ENCODE measurements around the gene AKT1S1.

Gene AKT1S1

DNA sequence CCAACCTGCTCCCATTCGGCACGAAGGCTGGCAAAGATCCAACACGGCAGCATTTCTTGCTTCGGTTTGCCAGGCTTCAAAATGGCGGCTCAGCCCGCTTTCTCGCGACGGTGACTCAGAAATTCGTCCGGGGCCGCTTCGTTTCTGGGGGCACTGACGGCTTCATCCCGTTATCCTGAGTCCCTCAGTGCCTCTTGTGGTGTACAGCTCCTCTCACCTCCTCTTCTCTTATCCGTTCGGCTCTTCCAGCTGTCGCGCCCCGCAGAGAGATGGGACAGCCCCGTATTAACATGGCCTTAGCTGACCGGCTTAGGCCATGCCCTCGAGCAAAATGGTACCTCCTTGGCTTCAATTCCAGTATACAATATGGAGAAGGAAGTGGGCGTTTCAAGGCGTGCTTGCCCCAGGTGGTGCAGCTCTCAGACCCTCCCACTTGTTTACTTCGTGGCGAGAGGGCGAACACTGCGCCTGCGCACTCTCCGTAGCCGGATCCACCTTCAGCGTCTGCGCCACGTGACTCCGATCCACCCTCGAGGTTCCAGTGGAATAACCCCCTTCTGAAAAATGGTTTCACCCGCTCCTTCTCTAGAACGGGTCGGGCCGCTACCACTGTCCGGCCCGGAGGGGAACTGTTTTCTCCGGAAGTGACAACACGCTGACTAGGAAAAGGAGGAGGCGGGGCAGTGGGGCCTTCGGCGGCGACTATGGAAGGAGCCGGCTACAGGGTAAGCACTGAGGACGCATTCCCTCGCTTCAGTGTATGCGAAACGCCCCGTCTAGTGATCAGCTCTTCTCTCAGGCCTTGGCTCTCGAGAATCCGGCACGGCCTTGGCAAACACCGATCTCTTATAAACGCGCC, at the start of gene AKT1S1, which contains the start of gene TBC1D17 (continued):
- TF ChIP-seq ZBTB17 (tag by site-specific recombination; IDR thresholded peaks at IDR 0.05) (peak; percentile 69), ZXDB (tag by site-specific recombination; IDR thresholded peaks at IDR 0.05) (peak; percentile 86), ZNF350 (tag by site-specific recombination; IDR thresholded peaks at IDR 0.05) (no peak), YY1 (tag by site-specific recombination; IDR thresholded peaks at IDR 0.05) (peak; percentile 87), ZNF837 (tag by site-specific recombination; IDR thresholded peaks at IDR 0.05) (no peak), HOXA7 (CRISPR knock-in tag; IDR thresholded peaks at IDR 0.05; ENCODE audit: borderline replicate concordance) (no peak), ZNF121 (tag by site-specific recombination; IDR thresholded peaks at IDR 0.05) (no peak), ZNF354C (tag by site-specific recombination; IDR thresholded peaks at IDR 0.05; ENCODE audit: borderline replicate concordance, low read depth) (no peak), ZNF610 (tag by site-specific recombination; IDR thresholded peaks at IDR 0.05; ENCODE audit: borderline replicate concordance) (peak; percentile 14; the same call in 1 of the 2 replicates), GLIS2 (tag by site-specific recombination; IDR thresholded peaks at IDR 0.05) (no peak), ZBTB20 (tag by site-specific recombination; IDR thresholded peaks at IDR 0.05) (peak; percentile 89), HOXD13 (CRISPR knock-in tag; IDR thresholded peaks at IDR 0.05; ENCODE audit: borderline replicate concordance) (peak; percentile 52; the same call in 1 of the 2 replicates), ZNF76 (tag by site-specific recombination; IDR thresholded peaks at IDR 0.05; ENCODE audit: borderline replicate concordance, low read depth) (peak; percentile 79), ZNF16 (tag by site-specific recombination; IDR thresholded peaks at IDR 0.05; ENCODE audit: low read depth) (no peak), SETDB1 (IDR thresholded peaks at IDR 0.05; ENCODE audit: insufficient read length, low read length) (no peak), KLF10 (tag by site-specific recombination; IDR thresholded peaks at IDR 0.05) (peak; percentile 82), GLIS1 (tag by site-specific recombination; IDR thresholded peaks at IDR 0.05) (no peak), ZNF2 (tag by site-specific recombination; IDR thresholded peaks at IDR 0.05) (0 out of 2 replicates have a peak, but pooled peaks have one; percentile 14), ZNF391 (tag by site-specific recombination; IDR thresholded peaks at IDR 0.05; ENCODE audit: borderline replicate concordance, low read depth) (no peak), SP7 (tag by site-specific recombination; IDR thresholded peaks at IDR 0.05) (peak; percentile 40), REPIN1 (tag by site-specific recombination; IDR thresholded peaks at IDR 0.05; ENCODE audit: low read depth) (no peak), KLF7 (tag by site-specific recombination; IDR thresholded peaks at IDR 0.05; ENCODE audit: borderline replicate concordance) (0 out of 2 replicates have a peak, but pooled peaks have one; percentile 12), ZNF404 (tag by site-specific recombination; IDR thresholded peaks at IDR 0.05) (no peak), ZNF670 (tag by site-specific recombination; IDR thresholded peaks at IDR 0.05; ENCODE audit: low read depth) (no peak), RBAK (tag by site-specific recombination; IDR thresholded peaks at IDR 0.05) (peak; percentile 10; the same call in 1 of the 2 replicates)
- TF ChIP-seq, protein P1, sequence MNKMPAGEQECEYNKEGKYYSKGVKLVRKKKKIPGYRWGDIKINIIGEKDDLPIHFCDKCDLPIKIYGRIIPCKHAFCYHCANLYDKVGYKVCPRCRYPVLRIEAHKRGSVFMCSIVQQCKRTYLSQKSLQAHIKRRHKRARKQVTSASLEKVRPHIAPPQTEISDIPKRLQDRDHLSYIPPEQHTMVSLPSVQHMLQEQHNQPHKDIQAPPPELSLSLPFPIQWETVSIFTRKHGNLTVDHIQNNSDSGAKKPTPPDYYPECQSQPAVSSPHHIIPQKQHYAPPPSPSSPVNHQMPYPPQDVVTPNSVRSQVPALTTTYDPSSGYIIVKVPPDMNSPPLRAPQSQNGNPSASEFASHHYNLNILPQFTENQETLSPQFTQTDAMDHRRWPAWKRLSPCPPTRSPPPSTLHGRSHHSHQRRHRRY (tag by site-specific recombination; IDR thresholded peaks at IDR 0.05), result no peak
- TF ChIP-seq, protein P2, sequence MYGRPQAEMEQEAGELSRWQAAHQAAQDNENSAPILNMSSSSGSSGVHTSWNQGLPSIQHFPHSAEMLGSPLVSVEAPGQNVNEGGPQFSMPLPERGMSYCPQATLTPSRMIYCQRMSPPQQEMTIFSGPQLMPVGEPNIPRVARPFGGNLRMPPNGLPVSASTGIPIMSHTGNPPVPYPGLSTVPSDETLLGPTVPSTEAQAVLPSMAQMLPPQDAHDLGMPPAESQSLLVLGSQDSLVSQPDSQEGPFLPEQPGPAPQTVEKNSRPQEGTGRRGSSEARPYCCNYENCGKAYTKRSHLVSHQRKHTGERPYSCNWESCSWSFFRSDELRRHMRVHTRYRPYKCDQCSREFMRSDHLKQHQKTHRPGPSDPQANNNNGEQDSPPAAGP (tag by site-specific recombination; IDR thresholded peaks at IDR 0.05), result peak; percentile 26
- TF ChIP-seq, protein P3, sequence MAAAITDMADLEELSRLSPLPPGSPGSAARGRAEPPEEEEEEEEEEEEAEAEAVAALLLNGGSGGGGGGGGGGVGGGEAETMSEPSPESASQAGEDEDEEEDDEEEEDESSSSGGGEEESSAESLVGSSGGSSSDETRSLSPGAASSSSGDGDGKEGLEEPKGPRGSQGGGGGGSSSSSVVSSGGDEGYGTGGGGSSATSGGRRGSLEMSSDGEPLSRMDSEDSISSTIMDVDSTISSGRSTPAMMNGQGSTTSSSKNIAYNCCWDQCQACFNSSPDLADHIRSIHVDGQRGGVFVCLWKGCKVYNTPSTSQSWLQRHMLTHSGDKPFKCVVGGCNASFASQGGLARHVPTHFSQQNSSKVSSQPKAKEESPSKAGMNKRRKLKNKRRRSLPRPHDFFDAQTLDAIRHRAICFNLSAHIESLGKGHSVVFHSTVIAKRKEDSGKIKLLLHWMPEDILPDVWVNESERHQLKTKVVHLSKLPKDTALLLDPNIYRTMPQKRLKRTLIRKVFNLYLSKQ (tag by site-specific recombination; IDR thresholded peaks at IDR 0.05; ENCODE audit: borderline replicate concordance), result no peak
- TF ChIP-seq, protein P4, sequence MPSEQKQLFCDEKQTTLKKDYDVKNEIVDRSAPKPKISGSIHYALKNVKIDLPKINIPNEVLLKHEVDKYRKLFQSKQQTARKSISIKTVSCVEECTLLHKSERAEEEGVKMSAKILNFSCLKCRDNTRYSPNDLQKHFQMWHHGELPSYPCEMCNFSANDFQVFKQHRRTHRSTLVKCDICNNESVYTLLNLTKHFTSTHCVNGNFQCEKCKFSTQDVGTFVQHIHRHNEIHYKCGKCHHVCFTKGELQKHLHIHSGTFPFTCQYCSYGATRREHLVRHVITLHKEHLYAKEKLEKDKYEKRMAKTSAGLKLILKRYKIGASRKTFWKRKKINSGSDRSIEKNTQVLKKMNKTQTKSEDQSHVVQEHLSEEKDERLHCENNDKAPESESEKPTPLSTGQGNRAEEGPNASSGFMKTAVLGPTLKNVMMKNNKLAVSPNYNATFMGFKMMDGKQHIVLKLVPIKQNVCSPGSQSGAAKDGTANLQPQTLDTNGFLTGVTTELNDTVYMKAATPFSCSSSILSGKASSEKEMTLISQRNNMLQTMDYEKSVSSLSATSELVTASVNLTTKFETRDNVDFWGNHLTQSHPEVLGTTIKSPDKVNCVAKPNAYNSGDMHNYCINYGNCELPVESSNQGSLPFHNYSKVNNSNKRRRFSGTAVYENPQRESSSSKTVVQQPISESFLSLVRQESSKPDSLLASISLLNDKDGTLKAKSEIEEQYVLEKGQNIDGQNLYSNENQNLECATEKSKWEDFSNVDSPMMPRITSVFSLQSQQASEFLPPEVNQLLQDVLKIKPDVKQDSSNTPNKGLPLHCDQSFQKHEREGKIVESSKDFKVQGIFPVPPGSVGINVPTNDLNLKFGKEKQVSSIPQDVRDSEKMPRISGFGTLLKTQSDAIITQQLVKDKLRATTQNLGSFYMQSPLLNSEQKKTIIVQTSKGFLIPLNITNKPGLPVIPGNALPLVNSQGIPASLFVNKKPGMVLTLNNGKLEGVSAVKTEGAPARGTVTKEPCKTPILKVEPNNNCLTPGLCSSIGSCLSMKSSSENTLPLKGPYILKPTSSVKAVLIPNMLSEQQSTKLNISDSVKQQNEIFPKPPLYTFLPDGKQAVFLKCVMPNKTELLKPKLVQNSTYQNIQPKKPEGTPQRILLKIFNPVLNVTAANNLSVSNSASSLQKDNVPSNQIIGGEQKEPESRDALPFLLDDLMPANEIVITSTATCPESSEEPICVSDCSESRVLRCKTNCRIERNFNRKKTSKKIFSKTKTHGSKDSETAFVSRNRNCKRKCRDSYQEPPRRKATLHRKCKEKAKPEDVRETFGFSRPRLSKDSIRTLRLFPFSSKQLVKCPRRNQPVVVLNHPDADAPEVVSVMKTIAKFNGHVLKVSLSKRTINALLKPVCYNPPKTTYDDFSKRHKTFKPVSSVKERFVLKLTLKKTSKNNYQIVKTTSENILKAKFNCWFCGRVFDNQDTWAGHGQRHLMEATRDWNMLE (tag by site-specific recombination; conservative IDR thresholded peaks at IDR 0.05; ENCODE audit: low read depth), result peak; percentile 51; the same call in 1 of the 2 replicates
- TF ChIP-seq, protein P5, sequence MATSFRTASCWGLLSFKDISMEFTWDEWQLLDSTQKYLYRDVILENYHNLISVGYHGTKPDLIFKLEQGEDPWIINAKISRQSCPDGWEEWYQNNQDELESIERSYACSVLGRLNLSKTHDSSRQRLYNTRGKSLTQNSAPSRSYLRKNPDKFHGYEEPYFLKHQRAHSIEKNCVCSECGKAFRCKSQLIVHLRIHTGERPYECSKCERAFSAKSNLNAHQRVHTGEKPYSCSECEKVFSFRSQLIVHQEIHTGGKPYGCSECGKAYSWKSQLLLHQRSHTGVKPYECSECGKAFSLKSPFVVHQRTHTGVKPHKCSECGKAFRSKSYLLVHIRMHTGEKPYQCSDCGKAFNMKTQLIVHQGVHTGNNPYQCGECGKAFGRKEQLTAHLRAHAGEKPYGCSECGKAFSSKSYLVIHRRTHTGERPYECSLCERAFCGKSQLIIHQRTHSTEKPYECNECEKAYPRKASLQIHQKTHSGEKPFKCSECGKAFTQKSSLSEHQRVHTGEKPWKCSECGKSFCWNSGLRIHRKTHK (tag by site-specific recombination; IDR thresholded peaks at IDR 0.05), result no peak
